NCI-H69 (cell line): ENCODE data around the gene GNG14.
A peak's percentile ranks its signal among the peaks of the same experiment; 100 is the strongest.
"Not testable (repeated sequence)": the region's sequence is repeated elsewhere in the genome, so short reads cannot be mapped to it uniquely, and the experiment has no call there.

ENCODE experiments used
- DNase-seq: peaks from one replicate; lab custom pipeline; 2025; lab: John Stamatoyannopoulos, UW

The GNG14 gene

GRCh38 chr19:12723641-12724426, 36.0 kb downstream of the GNG14 start, which contains the start of gene TNPO2:
TSS of gene TNPO2 (minus strand) at chr19:12723932. CDS start at chr19:12720977, 2,955 bp downstream.
- peak; percentile 93 for DNase-seq

GRCh38 chr19:12725612-12726011, 37.8 kb downstream of the GNG14 start:
- not testable (repeated sequence) for DNase-seq

- no peak for DNase-seq
These were observed 39.2 kb downstream of the GNG14 start for GRCh38 chr19:12726988-12727316.

- DNase-seq: no peak
These were observed 40.1 kb downstream of the GNG14 start for GRCh38 chr19:12727745-12728433.

- no peak for DNase-seq
These were observed 42.3 kb downstream of the GNG14 start for GRCh38 chr19:12730064-12730463.

GRCh38 chr19:12731337-12731736, 43.5 kb downstream of the GNG14 start:
- no peak for DNase-seq

- peak; percentile 61 for DNase-seq
These were observed 45.8 kb downstream of the GNG14 start for GRCh38 chr19:12733369-12734214.

- DNase-seq: peak; percentile 100
These were observed 49.4 kb downstream of the GNG14 start, which contains the start of gene GET3 for GRCh38 chr19:12736995-12737834. TSS of gene GET3 (plus strand) at chr19:12737497. CDS start at chr19:12737506, 9 bp downstream.

GRCh38 chr19:12737835-12738351, 50.1 kb downstream of the GNG14 start:
- no peak for DNase-seq
